Hematopoietic multipotent progenitor cell treated with erythropoietin and hydrocortisone succinate and interleukin-3 and kit ligand, for 6 days (in vitro differentiated cells): ENCODE measurements around the gene TBX21.
A peak's percentile ranks its signal among the peaks of the same experiment; 100 is the strongest.
"Not testable (repeated sequence)": the region's sequence is repeated elsewhere in the genome, so short reads cannot be mapped to it uniquely, and the experiment has no call there.

Source experiments
- DNase-seq: peaks from one replicate; pipeline ENCODE4 v3.0.0-alpha.2; 2015

TBX21 gene

GRCh38 chr17:47733674-47734410, 806 bp downstream of the TBX21 start:
- peak; percentile 20 for DNase-seq

GRCh38 chr17:47735139-47735464, 2.1 kb downstream of the TBX21 start:
- DNase-seq = no peak

- no peak for DNase-seq
Measured at GRCh38 chr17:47735536-47736011, 2.5 kb downstream of the TBX21 start.

- DNase-seq = no peak
Measured at GRCh38 chr17:47736501-47737495, 3.8 kb downstream of the TBX21 start.

- DNase-seq = no peak
Measured at GRCh38 chr17:47738178-47738577, 5.1 kb downstream of the TBX21 start.

GRCh38 chr17:47739150-47739549, 6.1 kb downstream of the TBX21 start:
- no peak for DNase-seq

GRCh38 chr17:47739945-47740344, 6.9 kb downstream of the TBX21 start:
- not testable (repeated sequence) for DNase-seq

- no peak for DNase-seq
Measured at GRCh38 chr17:47741109-47741792, 8.2 kb downstream of the TBX21 start.

GRCh38 chr17:47741793-47742145, 8.7 kb downstream of the TBX21 start:
- no peak for DNase-seq

GRCh38 chr17:47742319-47743181, 9.5 kb downstream of the TBX21 start:
- DNase-seq = peak; percentile 45

GRCh38 chr17:47744168-47745036, 11.4 kb downstream of the TBX21 start:
- DNase-seq = no peak

- DNase-seq = no peak
Measured at GRCh38 chr17:47745037-47745380, 12.0 kb downstream of the TBX21 start.

GRCh38 chr17:47751471-47751870, 18.4 kb downstream of the TBX21 start:
- no peak for DNase-seq

GRCh38 chr17:47757386-47757785, 24.4 kb downstream of the TBX21 start:
- no peak for DNase-seq

GRCh38 chr17:47760409-47761140, 27.5 kb downstream of the TBX21 start:
- no peak for DNase-seq

- no peak for DNase-seq
Measured at GRCh38 chr17:47762728-47763127, 29.7 kb downstream of the TBX21 start.

- DNase-seq = no peak
Measured at GRCh38 chr17:47763913-47764582, 31.0 kb downstream of the TBX21 start.

- DNase-seq = not testable (repeated sequence)
Measured at GRCh38 chr17:47773649-47774048, 40.6 kb downstream of the TBX21 start.

- DNase-seq = no peak
Measured at GRCh38 chr17:47774331-47774730, 41.3 kb downstream of the TBX21 start.

- DNase-seq = no peak
Measured at GRCh38 chr17:47774987-47775580, 42.0 kb downstream of the TBX21 start.
